GM21737 (cell line): Measurements from ENCODE around the gene CISH.

Source experiments
- ATAC-seq: cut with Tn5 transposase; IDR thresholded peaks from one replicate; pipeline ENCODE4 v1.9.1; 2021; ENCODE audit warnings: mild to moderate bottlenecking, moderate library complexity; ENCODE audit not compliant: unreplicated experiment

The CISH gene

DNA sequence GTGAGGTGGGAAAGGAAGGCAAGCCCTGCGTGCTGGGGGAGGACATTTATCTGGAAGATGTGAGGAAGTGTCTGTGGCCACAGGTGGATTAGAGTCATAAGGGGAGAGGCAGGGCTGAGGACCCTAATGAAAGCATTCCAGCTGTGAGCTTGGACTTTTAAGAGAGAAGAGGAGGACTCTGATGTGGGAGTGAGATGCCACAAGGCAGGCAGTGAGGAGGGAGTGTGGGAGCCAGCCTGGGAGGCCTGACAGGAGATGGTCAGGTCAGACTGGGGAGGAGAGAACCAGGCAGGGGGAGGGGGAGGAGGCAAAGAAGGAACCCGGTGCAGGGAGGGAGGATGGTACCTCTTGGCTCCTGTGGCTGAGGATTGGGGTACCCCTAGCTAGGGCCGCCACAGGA, 26.4 kb upstream of the CISH start:
- ATAC-seq, result no peak

- no peak for ATAC-seq
Observed at GRCh38 chr3:50637011-50637410, 25.4 kb upstream of the CISH start.

- ATAC-seq, result no peak
Observed at GRCh38 chr3:50635066-50635465, 23.5 kb upstream of the CISH start.

GRCh38 chr3:50633230-50633790, 21.7 kb upstream of the CISH start:
- no peak for ATAC-seq

GRCh38 chr3:50632450-50632849, 20.9 kb upstream of the CISH start:
- ATAC-seq, result no peak

DNA sequence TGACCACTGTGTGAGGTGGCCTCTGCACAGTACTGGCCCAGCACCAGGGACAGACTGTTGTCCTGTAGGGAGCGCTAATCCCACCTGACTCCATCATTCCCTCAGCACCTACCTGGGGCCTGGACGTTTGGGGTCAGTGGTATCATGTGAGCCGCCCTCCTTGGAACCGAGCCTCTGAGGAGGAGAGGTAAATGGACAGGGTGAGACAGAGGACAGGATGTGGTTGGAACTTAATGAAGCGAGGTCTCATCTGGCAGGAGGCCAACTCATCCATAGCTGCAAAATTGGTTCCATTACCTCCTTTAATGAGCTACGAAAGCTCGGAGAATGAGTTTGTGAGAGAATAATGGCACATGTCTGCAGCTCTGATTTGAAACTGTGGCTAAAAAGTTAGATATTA, 19.3 kb upstream of the CISH start:
- no peak for ATAC-seq

GRCh38 chr3:50630394-50630793, 18.8 kb upstream of the CISH start:
- ATAC-seq, result no peak

GRCh38 chr3:50628601-50629000, 17.0 kb upstream of the CISH start:
- ATAC-seq, result no peak

DNA sequence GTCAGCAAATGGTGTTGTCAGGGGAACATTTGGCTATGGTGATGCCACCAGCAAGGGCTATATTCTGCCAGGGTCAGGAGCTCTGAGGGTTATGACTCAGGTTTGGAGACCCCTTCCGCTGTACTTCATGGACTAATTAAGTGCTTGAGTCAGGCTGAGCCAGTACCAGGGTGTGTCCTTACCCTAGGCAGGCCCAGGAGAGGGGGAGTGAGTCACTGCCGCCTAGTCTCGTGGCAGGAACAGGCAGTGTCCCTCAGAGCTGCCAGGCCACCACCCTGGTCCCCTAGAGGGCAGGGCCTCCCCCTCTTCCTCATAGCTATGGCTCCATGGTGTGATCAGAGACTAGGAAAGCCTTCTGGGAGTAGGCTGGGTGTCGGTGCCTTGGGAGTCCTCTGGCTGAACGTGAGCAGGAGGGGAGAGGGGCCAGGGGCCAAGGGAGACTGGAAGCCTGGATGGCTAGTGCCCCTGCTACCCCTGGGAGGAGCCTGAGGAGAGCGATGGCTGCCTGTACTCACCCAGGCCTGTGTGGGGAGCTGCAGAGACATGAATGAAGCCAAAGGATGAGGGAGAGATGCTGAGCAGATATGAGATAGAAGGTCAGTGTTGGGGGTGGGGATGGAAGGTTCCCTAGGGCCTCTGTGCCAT, 16.0 kb upstream of the CISH start:
- ATAC-seq, result no peak

GRCh38 chr3:50626401-50626800, 14.8 kb upstream of the CISH start:
- ATAC-seq, result no peak

- no peak for ATAC-seq
Observed at GRCh38 chr3:50625231-50626182, 13.9 kb upstream of the CISH start.

- no peak for ATAC-seq
Observed at GRCh38 chr3:50624634-50625033, 13.1 kb upstream of the CISH start.

DNA sequence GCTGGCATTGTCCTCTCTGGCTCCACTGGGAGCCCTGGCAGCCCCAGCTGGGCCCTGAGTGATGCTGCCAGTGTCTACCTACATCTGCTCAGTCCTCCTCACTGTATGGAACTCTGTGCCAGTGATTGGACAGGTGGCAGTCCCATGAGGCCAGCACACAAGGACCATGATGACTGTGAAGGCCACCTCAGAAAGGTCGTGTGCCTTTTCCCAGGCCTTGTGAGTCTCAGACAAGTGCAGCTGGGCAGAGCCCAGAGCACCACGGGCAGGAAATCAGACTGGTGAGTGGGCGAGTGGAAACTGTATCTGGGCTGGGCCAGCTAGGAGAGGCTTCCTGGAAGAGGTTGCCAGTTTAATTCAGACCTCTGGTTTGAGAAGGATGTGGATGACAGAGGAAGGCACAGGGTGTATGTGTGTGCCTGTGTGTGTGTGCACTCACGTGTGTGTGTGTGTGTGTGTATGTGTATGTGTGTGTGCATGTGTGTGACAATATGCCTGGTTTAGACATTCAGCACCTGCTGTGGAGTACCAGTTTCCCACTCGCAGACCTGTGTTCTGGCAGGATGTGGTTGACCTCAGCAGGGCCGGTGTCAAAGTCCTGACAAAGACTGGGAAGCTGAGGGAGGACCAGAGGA, 12.4 kb upstream of the CISH start:
- ATAC-seq, result no peak

GRCh38 chr3:50622881-50623280, 11.3 kb upstream of the CISH start:
- no peak for ATAC-seq

- ATAC-seq, result no peak
Observed at GRCh38 chr3:50620820-50621219, 9.2 kb upstream of the CISH start.

GRCh38 chr3:50620420-50620819, 8.8 kb upstream of the CISH start:
- no peak for ATAC-seq

- no peak for ATAC-seq
Observed at GRCh38 chr3:50617911-50618481, 6.4 kb upstream of the CISH start.

DNA sequence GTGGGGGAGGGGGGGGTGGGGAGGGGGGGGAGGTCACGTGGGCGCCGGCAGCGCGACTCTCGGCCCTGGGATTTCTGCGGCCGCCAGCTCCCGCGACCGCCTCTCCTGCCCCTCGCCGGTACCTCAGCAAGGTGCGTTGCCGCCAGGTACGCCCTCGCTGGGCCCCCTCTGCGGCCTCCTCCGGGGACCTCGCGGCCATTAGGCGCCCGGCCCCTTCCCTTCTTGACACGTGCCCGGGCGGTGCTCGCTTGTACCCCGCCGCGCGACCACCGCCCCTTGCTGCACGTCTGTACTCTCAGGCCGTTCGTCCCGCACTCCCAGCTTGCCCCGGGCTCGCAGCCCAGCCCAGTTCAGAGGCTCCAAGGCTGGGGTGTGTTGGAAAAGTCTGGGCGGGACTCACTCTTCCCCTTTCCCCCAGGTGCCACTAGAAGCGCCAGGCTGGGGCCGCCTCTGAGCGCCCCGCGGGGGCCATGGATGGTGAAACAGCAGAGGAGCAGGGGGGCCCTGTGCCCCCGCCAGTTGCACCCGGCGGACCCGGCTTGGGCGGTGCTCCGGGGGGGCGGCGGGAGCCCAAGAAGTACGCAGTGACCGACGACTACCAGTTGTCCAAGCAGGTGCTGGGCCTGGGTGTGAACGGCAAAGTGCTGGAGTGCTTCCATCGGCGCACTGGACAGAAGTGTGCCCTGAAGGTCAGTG, 5.7 kb upstream of the CISH start, which contains the start of gene MAPKAPK3:
TSS of gene MAPKAPK3 (plus strand) at position 56 of the 696 bp plus-strand sequence. CDS start at position 471, 415 bp downstream.
- peak; percentile 9 for ATAC-seq

- ATAC-seq, result peak; percentile 61
Observed at GRCh38 chr3:50616770-50617095, 5.2 kb upstream of the CISH start.

DNA sequence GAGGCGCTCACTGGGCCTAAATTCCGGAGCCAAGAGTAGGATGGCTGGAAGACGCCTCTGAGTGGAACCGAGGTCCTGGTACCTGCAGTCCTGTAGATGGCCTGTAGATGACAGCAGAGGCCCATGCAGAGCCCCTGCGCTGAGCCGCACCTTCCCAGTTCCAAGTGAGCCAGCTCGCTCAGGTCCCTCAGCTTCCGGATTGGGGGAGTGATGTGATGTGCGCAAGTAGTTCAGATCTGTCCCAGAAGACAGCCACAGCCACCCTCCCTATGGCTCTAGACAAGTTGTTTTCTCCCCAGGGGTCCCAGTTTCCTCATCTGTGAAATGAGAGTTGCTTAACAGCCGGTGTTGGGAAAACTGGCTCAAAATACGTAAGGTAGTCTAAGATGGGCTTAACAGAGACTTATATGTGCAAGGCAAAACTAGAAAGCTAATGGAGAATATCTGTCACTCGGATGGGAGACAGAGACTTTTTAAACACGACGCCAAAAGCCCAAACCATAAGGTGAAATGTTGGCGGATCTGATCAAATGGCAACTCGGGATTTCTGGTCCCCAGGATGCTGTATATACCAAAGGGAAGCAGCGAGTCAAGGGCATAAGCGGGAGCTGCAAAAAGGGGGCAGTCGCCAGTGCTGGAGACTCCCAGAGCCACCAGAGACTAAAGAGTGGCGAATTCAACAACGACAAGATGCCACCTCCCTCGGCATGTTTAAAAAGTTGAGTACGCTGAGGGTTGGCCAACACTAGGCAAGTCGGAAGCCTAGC, 4.6 kb upstream of the CISH start:
- peak; percentile 24 for ATAC-seq
